CD4-positive, alpha-beta T cell treated with Interferon alpha-2 for 1 hour (primary cell): ENCODE measurements around the gene MPP3.
"Not testable (repeated sequence)": the region's sequence is repeated elsewhere in the genome, so short reads cannot be mapped to it uniquely, and the experiment has no call there.

Experiments used
- DNase-seq, 2 donors: peaks; one replicate each; pipeline ENCODE4 v3.0.0-alpha.2; 2020 to 2022

The MPP3 gene

GRCh38 chr17:43832976-43833829 is at the start of gene MPP3:
TSS of gene MPP3 (minus strand) at chr17:43833146. CDS start at chr17:43831906, 1,240 bp downstream.
- peak; percentile 26 to 63 for DNase-seq

GRCh38 chr17:43881758-43882505 is 49.0 kb upstream of the MPP3 start:
- DNase-seq = no peak

GRCh38 chr17:43881181-43881580 is 48.2 kb upstream of the MPP3 start:
- no peak for DNase-seq

GRCh38 chr17:43880420-43880991 is 47.6 kb upstream of the MPP3 start:
- peak; percentile 25 to 52 for DNase-seq

- no peak for DNase-seq
Observed at GRCh38 chr17:43879723-43880419, 46.9 kb upstream of the MPP3 start.

GRCh38 chr17:43878260-43879175 is 45.6 kb upstream of the MPP3 start:
- DNase-seq = peak; percentile 51 to 63

- no peak for DNase-seq
Observed at GRCh38 chr17:43877451-43878155, 44.7 kb upstream of the MPP3 start.

GRCh38 chr17:43877031-43877430 is 44.1 kb upstream of the MPP3 start:
- DNase-seq = no peak

GRCh38 chr17:43875476-43876147 is 42.7 kb upstream of the MPP3 start:
- no peak for DNase-seq

GRCh38 chr17:43874293-43874692 is 41.3 kb upstream of the MPP3 start:
- no peak for DNase-seq

GRCh38 chr17:43873815-43874214 is 40.9 kb upstream of the MPP3 start:
- no peak for DNase-seq

- DNase-seq = no peak
Observed at GRCh38 chr17:43873091-43873490, 40.1 kb upstream of the MPP3 start.

GRCh38 chr17:43871946-43872690 is 39.2 kb upstream of the MPP3 start:
- no peak for DNase-seq

- not testable (repeated sequence) for DNase-seq
Observed at GRCh38 chr17:43869031-43869430, 36.1 kb upstream of the MPP3 start.

- DNase-seq = no peak
Observed at GRCh38 chr17:43868226-43868994, 35.5 kb upstream of the MPP3 start.

- DNase-seq = no peak
Observed at GRCh38 chr17:43864161-43864984, 31.4 kb upstream of the MPP3 start.

- no peak for DNase-seq
Observed at GRCh38 chr17:43861960-43862359, 29.0 kb upstream of the MPP3 start.
